Vagina (tissue), 2 donors: ENCODE data around the gene FGF12. TPM values are rescaled to one million over a fixed set of nuclear protein-coding genes. Genes with fewer than 3 reads are reported as not detected.

ENCODE experiments used
- DNase-seq, 2 donors: peaks; one replicate each; pipeline ENCODE4 v3.0.0-alpha.2; 2017; ENCODE audit errors: extremely low spot score in 2 of 2
- H3K27ac ChIP-seq: fragments of 200-600 bp; sonication (generic); one replicate; pipeline ENCODE4 v1.5.1; 2019
- H3K27me3 ChIP-seq: fragments of 200-600 bp; sonication (generic); one replicate; pipeline ENCODE4 v1.5.1; 2019
- H3K36me3 ChIP-seq, 2 donors: fragments of 200-600 bp; sonication (generic); one replicate each; pipeline ENCODE4 v1.5.1; 2017 to 2019
- H3K4me1 ChIP-seq: fragments of 200-600 bp; sonication (generic); one replicate; pipeline ENCODE4 v1.5.1; 2019
- H3K4me3 ChIP-seq, 2 donors: fragments of 200-600 bp; sonication (generic); 1 replicate in 1 of 2; 2 replicates in 1 of 2; pipeline ENCODE4 v1.5.1; 2016 to 2019
- H3K9me3 ChIP-seq: fragments of 200-600 bp; sonication (generic); one replicate; pipeline ENCODE4 v1.5.1; 2019
- CTCF ChIP-seq, 3 experiments: fragments of 450-650 bp in 2 of 3; fragments of 200-600 bp in 1 of 3; sonication (generic) in 1 of 3; IDR thresholded peaks; one replicate each; pipeline ENCODE4 v1.5.1; 2017 to 2019; ENCODE audit warnings: antibody characterized with exemption in 3 of 3, mild to moderate bottlenecking in 2 of 3, moderate library complexity in 2 of 3
- POLR2A ChIP-seq, 2 donors: fragments of 450-650 bp; IDR thresholded peaks; one replicate each; pipeline ENCODE4 v1.6.1; 2017; ENCODE audit warnings: antibody characterized with exemption in 2 of 2, mild to moderate bottlenecking in 2 of 2, moderate library complexity in 2 of 2
- POLR2AphosphoS5 ChIP-seq, 2 donors: sonication (generic); formaldehyde crosslinking; IDR thresholded peaks; one replicate each; pipeline ENCODE4 v1.9.0; 2017; ENCODE audit warnings: antibody characterized with exemption in 2 of 2, mild to moderate bottlenecking in 2 of 2, low read depth in 1 of 2; ENCODE audit not compliant: insufficient read depth in 1 of 2
- intact Hi-C: fragments of 100-400 bp; cut with DNase I; formaldehyde crosslinking; loops from one replicate; pipeline ENCODE4 v1.15.1; 2023
- total RNA-seq: library from RNA; depleted of rRNA; stranded (reverse); fragments of >200 nt; gene quantifications from one replicate; pipeline ENCODE4 v1.2.3, GENCODE V29; 2016

FGF12 gene
- total RNA-seq, 1 donor from 2014 or later: 1.5 TPM

- intact Hi-C loops: no loop called here
- H3K27ac ChIP-seq: no peak overlapping the region
Observed at GRCh38 chr3:192467230-192468140, 259.9 kb downstream of the FGF12 start.

GRCh38 chr3:192449036-192449435 is 278.3 kb downstream of the FGF12 start:
- Histone ChIP-seq H3K36me3 (no peaks in the 10 kb centered on the region), H3K4me3 (no peak overlapping the region), H3K27me3 (no peaks in the 10 kb centered on the region), H3K9me3 (no peaks in the 10 kb centered on the region), H3K27ac (no peak overlapping the region), H3K4me1 (no peaks in the 10 kb centered on the region)
- DNase-seq: no peak
- intact Hi-C loops: no loop called here
- TF ChIP-seq CTCF (IDR thresholded peaks at IDR 0.05): no peak
- TF ChIP-seq POLR2AphosphoS5 (IDR thresholded peaks at IDR 0.05; ENCODE audit: insufficient read depth in 1 of 2, low read depth in 1 of 2): no peak
- no peak for TF ChIP-seq POLR2A (IDR thresholded peaks at IDR 0.05)

More at GRCh38 chr3:192467230-192468140, 259.9 kb downstream of the FGF12 start:
- no peaks in the 10 kb centered on the region for H3K4me1 ChIP-seq
- TF ChIP-seq POLR2AphosphoS5 (IDR thresholded peaks at IDR 0.05; ENCODE audit: insufficient read depth in 1 of 2, low read depth in 1 of 2) (no peak), CTCF (IDR thresholded peaks at IDR 0.05) (peak; percentile 45 to 77 (median 65)), POLR2A (IDR thresholded peaks at IDR 0.05) (no peak)
- H3K36me3 ChIP-seq: no peaks in the 10 kb centered on the region
- H3K9me3 ChIP-seq: no peaks in the 10 kb centered on the region
- no peaks in the 10 kb centered on the region for H3K27me3 ChIP-seq
- DNase-seq: no peak
- H3K4me3 ChIP-seq: no peak overlapping the region

- Histone ChIP-seq H3K36me3 (no peaks in the 10 kb centered on the region), H3K27ac (no peak overlapping the region), H3K27me3 (no peaks in the 10 kb centered on the region), H3K4me3 (no peak overlapping the region), H3K4me1 (no peaks in the 10 kb centered on the region), H3K9me3 (no peaks in the 10 kb centered on the region)
- intact Hi-C loops: no loop called here
- DNase-seq: no peak
- TF ChIP-seq POLR2AphosphoS5 (IDR thresholded peaks at IDR 0.05; ENCODE audit: insufficient read depth in 1 of 2, low read depth in 1 of 2) (no peak), CTCF (IDR thresholded peaks at IDR 0.05) (no peak), POLR2A (IDR thresholded peaks at IDR 0.05) (no peak)
Observed at GRCh38 chr3:192445770-192446644, 281.3 kb downstream of the FGF12 start.

GRCh38 chr3:192444791-192445106 is 282.6 kb downstream of the FGF12 start:
- no peak overlapping the region for H3K27ac ChIP-seq
- H3K36me3 ChIP-seq: no peaks in the 10 kb centered on the region
- no peaks in the 10 kb centered on the region for H3K4me1 ChIP-seq
- H3K9me3 ChIP-seq: no peaks in the 10 kb centered on the region
- H3K4me3 ChIP-seq: no peak overlapping the region
- TF ChIP-seq POLR2A (IDR thresholded peaks at IDR 0.05) (no peak), POLR2AphosphoS5 (IDR thresholded peaks at IDR 0.05; ENCODE audit: insufficient read depth in 1 of 2, low read depth in 1 of 2) (no peak), CTCF (IDR thresholded peaks at IDR 0.05) (no peak)
- H3K27me3 ChIP-seq: no peaks in the 10 kb centered on the region
- intact Hi-C loops: no loop called here
- no peak for DNase-seq
